Natural killer cell (primary cell): Measurements from ENCODE around the gene FAHD1. TPM values are rescaled to one million over a fixed set of nuclear protein-coding genes. Genes with fewer than 3 reads are reported as not detected.
A peak's percentile ranks its signal among the peaks of the same experiment; 100 is the strongest.

Experiments
- ATAC-seq, 3 donors: fragments of 150-1000 bp in 2 of 3; fragments of 200-7000 bp in 1 of 3; cut with Tn5 transposase; 1 replicate in 1 of 3; 2 replicates in 2 of 3; pipeline ENCODE4 v1.10.0; 2021; ENCODE audit warnings: mild to moderate bottlenecking in 2 of 3, moderate library complexity in 2 of 3
- DNase-seq, 2 donors: peaks; one replicate each; pipeline versions ENCODE4 v3.0.0 to v3.0.0-alpha.2; 2013 to 2021; ENCODE audit warnings: mixed read lengths in 1 of 2
- H3K27ac ChIP-seq: one replicate; pipeline ENCODE4 v1.5.1; 2013; ENCODE audit warnings: mild to moderate bottlenecking, low read length
- H3K27me3 ChIP-seq: one replicate; pipeline ENCODE4 v1.6.1; 2013; ENCODE audit warnings: low read length; ENCODE audit not compliant: control insufficient read depth, insufficient read depth
- H3K36me3 ChIP-seq: one replicate; pipeline ENCODE4 v1.6.1; 2013; ENCODE audit warnings: low read length; ENCODE audit not compliant: control insufficient read depth, insufficient read depth
- H3K4me1 ChIP-seq: one replicate; pipeline ENCODE4 v1.6.1; 2013; ENCODE audit warnings: low read length; ENCODE audit not compliant: control insufficient read depth, insufficient read depth
- H3K4me3 ChIP-seq: one replicate; pipeline ENCODE4 v1.5.1; 2013; ENCODE audit warnings: low read length
- H3K9me3 ChIP-seq: one replicate; pipeline ENCODE4 v1.6.1; 2013; ENCODE audit warnings: low read length; ENCODE audit not compliant: control insufficient read depth, insufficient read depth
- H3K27ac Mint-ChIP-seq, 2 donors: one replicate each; pipeline ENCODE4 v1.8.0; 2022; ENCODE audit warnings: mild to moderate bottlenecking in 2 of 2, mixed read lengths in 2 of 2, moderate library complexity in 1 of 2
- H3K27me3 Mint-ChIP-seq, 2 donors: one replicate each; pipeline ENCODE4 v1.8.0; 2022; ENCODE audit warnings: low read depth in 2 of 2, mixed read lengths in 2 of 2
- H3K36me3 Mint-ChIP-seq: one replicate; pipeline ENCODE4 v1.8.0; 2022; ENCODE audit warnings: mixed read lengths
- H3K4me1 Mint-ChIP-seq, 2 donors: one replicate each; pipeline ENCODE4 v1.8.0; 2022; ENCODE audit warnings: mixed read lengths in 2 of 2
- H3K4me3 Mint-ChIP-seq: one replicate; pipeline ENCODE4 v1.8.0; 2022; ENCODE audit warnings: mild to moderate bottlenecking, moderate library complexity, mixed read lengths
- H3K9me3 Mint-ChIP-seq, 2 donors: one replicate each; pipeline ENCODE4 v1.8.0; 2022; ENCODE audit warnings: mixed read lengths in 2 of 2
- WGBS: methylation state at CpG from one replicate; pipeline ENCODE4 v1.1.7; 2013; ENCODE audit warnings: missing lambda C conversion rate; ENCODE audit not compliant: insufficient coverage; 5-methylcytosine and 5-hydroxymethylcytosine counted together
- intact Hi-C: fragments of 100-400 bp; cut with micrococcal nuclease; formaldehyde crosslinking; loops from one replicate; pipeline ENCODE4 v1.14.2; 2022
- total RNA-seq, 4 donors: library from RNA; stranded (reverse); fragments of 120-200 nt in 1 of 4; gene quantifications; one replicate each; pipeline versions ENCODE4 v1.2.3 to v1.2.4, GENCODE V29; 2013 to 2022
- TF ChIP-seq, protein P1 (sequence below): fragments of 200-600 bp; IDR thresholded peaks from one replicate; pipeline ENCODE4 v1.8.0; 2022; ENCODE audit warnings: antibody characterized with exemption

The FAHD1 gene
- total RNA-seq, 3 donors from 2014 or later (not counting 1 experiment from before 2014, with no cell fraction given), result 5.3 to 10.6 (median 7.4) TPM

DNA sequence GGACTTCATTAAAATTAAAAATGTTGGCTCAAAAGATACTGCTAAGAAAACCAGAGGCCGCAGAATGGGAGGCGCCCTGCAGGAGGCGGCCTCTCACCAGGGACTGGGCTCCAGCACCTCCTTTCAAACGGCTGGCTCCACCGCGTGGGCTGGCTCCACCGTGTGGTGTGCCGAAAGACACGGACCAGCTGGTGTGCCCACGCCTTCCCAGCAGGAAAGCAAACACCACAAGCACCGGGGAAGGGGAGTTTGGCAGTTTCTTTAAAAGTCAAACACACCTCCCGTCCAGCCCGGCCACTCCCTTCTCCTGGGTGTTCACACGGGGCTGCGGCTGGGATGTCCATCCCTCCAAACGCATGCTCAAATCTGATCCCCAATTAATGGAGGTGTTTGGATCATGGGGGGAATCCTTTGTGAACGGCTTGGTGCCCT is 14.3 kb upstream of the FAHD1 start:
- TF ChIP-seq, protein P1, sequence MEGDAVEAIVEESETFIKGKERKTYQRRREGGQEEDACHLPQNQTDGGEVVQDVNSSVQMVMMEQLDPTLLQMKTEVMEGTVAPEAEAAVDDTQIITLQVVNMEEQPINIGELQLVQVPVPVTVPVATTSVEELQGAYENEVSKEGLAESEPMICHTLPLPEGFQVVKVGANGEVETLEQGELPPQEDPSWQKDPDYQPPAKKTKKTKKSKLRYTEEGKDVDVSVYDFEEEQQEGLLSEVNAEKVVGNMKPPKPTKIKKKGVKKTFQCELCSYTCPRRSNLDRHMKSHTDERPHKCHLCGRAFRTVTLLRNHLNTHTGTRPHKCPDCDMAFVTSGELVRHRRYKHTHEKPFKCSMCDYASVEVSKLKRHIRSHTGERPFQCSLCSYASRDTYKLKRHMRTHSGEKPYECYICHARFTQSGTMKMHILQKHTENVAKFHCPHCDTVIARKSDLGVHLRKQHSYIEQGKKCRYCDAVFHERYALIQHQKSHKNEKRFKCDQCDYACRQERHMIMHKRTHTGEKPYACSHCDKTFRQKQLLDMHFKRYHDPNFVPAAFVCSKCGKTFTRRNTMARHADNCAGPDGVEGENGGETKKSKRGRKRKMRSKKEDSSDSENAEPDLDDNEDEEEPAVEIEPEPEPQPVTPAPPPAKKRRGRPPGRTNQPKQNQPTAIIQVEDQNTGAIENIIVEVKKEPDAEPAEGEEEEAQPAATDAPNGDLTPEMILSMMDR, result no peak
- intact Hi-C loops, result no loop called here
- DNase-seq (peak in 1 of 2 donors; percentile 68), ATAC-seq (peak; percentile 50 to 72 (median 53))
- Histone ChIP-seq H3K27ac (no peak overlapping the region), H3K27me3 (no peaks in the 10 kb centered on the region), H3K9me3 (no peaks in the 10 kb centered on the region), H3K4me3 (no peak overlapping the region), H3K4me1 (no peaks in the 10 kb centered on the region), H3K36me3 (peaks cover 28% of the 10 kb centered on the region)
- Mint-ChIP-seq H3K27ac (peak overlapping the region in 1 of 2 donors; percentile 71), H3K9me3 (no peaks in the 10 kb centered on the region), H3K4me3 (no peak overlapping the region), H3K27me3 (no peaks in the 10 kb centered on the region), H3K4me1 (peaks cover 7 to 8% of the 10 kb centered on the region in 2 donors), H3K36me3 (no peaks in the 10 kb centered on the region)
- WGBS, result 52% methylated on average over 17 of the region's 17 CpGs

DNA sequence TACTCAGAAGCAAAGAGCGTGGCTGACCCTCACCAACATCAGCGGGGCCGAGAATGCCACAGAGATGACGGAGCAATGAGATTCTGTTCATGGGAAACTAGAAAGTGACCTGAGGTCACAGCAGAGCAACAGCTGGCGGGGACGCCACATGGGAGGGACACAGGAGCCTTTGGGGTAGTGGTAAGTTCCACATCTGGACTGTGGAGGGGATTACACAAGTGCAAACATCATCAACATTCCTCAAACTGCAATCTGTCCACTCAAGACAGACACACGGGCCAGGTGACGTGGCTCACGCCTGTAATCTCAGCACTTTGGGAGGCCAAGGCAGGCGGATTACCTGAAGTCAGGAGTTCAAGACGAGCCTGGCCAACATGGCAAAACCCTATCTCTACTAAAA is 11.5 kb upstream of the FAHD1 start:
- TF ChIP-seq, protein P1, result no peak
- H3K36me3 ChIP-seq, result peaks cover 30% of the 10 kb centered on the region
- Mint-ChIP-seq H3K36me3 (no peaks in the 10 kb centered on the region), H3K4me1 (peaks cover 7 to 8% of the 10 kb centered on the region in 2 donors), H3K27me3 (no peaks in the 10 kb centered on the region), H3K27ac (no peak overlapping the region), H3K9me3 (no peaks in the 10 kb centered on the region), H3K4me3 (no peak overlapping the region)
- intact Hi-C loops, result no loop called here
- H3K4me3 ChIP-seq, result no peak overlapping the region
- ATAC-seq, result no peak
- H3K27me3 ChIP-seq, result no peaks in the 10 kb centered on the region
- H3K27ac ChIP-seq, result no peak overlapping the region
- no peaks in the 10 kb centered on the region for H3K4me1 ChIP-seq
- DNase-seq, result no peak
- WGBS, result 98% methylated on average over 10 of the region's 11 CpGs
- H3K9me3 ChIP-seq, result no peaks in the 10 kb centered on the region

DNA sequence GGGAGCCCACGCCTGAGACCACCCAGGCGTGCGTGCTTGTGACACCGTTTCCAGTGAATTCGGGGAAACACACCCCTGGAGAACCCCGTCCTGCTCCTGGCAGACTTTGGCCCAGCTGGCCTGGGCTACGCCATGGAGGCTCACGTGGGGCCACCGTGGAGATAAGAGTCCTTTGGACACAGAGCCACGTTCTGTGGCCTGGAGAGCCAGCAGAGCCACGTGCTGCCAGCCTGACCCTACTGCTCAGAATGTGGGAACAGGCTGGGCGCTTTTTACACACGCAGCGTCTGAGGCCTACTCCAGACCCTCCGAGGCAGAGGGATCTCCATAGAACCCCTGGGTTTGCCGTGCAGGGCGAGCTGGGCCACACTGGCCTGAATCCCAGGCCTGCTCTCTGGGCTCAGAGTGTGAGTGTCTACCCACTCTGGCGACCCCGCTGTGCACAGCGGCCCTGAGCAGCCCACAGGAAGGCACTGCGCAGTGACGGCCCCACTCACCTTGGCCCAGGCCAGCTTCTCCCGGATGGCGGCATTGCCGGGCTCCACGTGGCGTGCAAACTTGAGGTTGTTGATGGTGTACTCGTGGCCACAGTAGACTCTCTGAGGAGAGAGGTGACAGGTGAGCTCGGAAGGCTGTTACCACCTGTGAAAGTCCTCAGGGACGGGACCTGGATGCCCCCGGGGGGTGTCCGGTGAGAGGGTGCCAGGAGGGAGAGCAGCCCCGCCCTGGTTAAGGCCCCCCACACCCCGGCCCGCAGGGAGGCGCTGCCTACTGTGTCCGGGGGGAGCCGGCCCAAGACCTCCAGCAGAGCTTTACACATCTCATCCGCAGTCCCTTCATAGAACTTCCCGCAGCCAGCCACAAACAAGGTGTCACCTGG is 10.4 kb upstream of the FAHD1 start:
- DNase-seq (no peak), ATAC-seq (no peak)
- 96% methylated on average over 40 of the region's 40 CpGs for WGBS
- no peak overlapping the region for H3K27ac ChIP-seq
- no peak overlapping the region for H3K27ac Mint-ChIP-seq
- no peaks in the 10 kb centered on the region for H3K4me1 ChIP-seq
- no peaks in the 10 kb centered on the region for H3K27me3 Mint-ChIP-seq
- no peaks in the 10 kb centered on the region for H3K9me3 Mint-ChIP-seq
- no peak overlapping the region for H3K4me3 ChIP-seq
- H3K27me3 ChIP-seq, result no peaks in the 10 kb centered on the region
- no peaks in the 10 kb centered on the region for H3K9me3 ChIP-seq
- TF ChIP-seq, protein P1, result no peak
- peaks cover 7 to 8% of the 10 kb centered on the region in 2 donors for H3K4me1 Mint-ChIP-seq
- no peak overlapping the region for H3K4me3 Mint-ChIP-seq
- intact Hi-C loops, result no loop called here
- no peaks in the 10 kb centered on the region for H3K36me3 Mint-ChIP-seq
- H3K36me3 ChIP-seq, result peaks cover 37% of the 10 kb centered on the region
